SKM-1 (cell line): ENCODE results near the gene CEP70.
"Not testable (repeated sequence)": the region's sequence is repeated elsewhere in the genome, so short reads cannot be mapped to it uniquely, and the experiment has no call there.

Source experiments
- DNase-seq: peaks from one replicate; lab custom pipeline; 2025; ENCODE audit not compliant: unreplicated experiment; lab: John Stamatoyannopoulos, UW

CEP70 gene

GRCh38 chr3:138455801-138456716 is 138.0 kb downstream of the CEP70 start:
- DNase-seq: no peak

- DNase-seq: not testable (repeated sequence)
Observed at GRCh38 chr3:138453940-138454339, 140.1 kb downstream of the CEP70 start.

GRCh38 chr3:138452436-138452835 is 141.6 kb downstream of the CEP70 start:
- no peak for DNase-seq

DNA sequence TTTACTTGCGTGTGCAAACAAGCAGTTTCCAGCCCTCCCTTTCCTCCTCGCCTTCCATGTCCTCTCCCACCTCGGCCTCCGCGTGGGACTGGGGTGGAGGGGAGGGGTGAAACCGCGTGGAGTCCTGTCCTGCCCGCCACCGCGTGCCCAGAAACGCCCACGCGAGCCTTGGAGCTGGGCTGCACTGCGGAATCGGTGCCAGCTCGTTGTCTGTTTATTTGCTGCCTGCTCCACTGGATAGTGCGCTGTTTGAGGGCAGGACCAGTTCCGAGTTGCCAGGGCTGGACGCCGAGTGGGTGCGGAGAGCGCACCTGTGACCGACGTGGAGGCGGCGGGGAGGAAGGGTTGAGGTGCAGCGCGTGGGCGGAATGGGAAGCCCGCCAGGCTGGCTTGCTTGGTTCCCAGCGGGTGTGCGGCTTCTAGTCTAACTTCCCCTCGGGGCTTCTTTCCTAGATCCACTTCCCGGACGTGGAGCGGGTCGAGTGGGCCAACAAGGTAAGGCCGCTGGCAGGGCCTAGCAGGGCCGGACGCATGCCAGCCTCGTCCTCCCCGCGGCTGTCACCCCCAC is 142.4 kb downstream of the CEP70 start:
- DNase-seq: no peak

DNA sequence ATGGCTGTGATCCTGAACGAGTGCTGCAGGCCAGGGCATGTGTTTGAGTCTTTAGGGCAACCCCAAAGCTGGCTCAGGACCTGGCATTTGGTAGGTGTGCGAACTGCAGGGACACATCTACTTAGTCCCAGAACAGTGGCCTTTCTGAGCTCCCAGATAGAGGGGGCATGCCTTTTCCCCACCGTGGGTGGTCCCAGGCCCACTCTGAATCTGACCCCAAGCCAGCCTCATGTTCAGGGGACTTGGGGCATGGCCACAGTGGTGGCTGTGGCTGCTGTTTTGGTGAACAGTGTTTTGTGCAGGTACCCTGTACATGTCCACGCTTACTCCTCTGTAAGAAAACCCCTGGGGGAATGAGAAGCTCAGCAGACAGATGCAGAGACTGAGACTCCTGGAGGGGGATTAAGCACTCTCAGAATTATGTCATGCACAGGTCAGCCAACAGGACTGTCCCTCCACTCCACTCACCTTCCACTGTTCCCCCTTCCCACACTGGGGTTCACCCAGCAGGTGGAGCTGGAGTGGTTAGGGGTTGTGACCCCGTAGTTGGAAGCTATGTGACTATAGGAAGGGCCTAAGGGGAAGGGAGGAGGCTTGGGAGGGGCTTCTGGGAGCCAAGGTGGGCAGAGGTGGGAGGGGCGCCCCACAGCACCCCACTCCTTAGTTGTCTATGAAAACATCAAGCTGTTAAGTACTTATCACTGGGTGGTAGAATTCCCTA is 143.2 kb downstream of the CEP70 start:
- DNase-seq: no peak

GRCh38 chr3:138450181-138450580 is 143.9 kb downstream of the CEP70 start:
- no peak for DNase-seq

- no peak for DNase-seq
Observed at GRCh38 chr3:138449490-138449889, 144.6 kb downstream of the CEP70 start.

DNA sequence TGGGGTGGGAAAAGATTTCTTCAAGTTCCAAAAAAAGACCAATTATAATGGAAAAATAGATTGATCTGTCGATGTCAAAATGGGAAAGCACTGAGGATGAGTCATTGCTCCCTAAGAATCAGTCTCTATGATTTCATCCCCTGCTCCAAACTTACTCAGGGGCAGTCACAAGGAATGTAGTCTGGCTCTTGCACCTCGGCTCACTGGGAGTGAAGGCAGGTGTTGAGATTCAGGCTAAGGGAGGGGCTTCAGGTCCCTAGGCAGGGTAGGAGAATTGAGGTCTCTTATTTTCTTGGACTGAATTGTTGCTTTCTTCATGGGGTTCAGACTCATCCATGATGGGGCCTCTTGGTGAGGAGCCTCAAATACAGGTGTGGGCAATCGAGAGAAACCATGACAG is 145.4 kb downstream of the CEP70 start:
- DNase-seq: no peak

DNA sequence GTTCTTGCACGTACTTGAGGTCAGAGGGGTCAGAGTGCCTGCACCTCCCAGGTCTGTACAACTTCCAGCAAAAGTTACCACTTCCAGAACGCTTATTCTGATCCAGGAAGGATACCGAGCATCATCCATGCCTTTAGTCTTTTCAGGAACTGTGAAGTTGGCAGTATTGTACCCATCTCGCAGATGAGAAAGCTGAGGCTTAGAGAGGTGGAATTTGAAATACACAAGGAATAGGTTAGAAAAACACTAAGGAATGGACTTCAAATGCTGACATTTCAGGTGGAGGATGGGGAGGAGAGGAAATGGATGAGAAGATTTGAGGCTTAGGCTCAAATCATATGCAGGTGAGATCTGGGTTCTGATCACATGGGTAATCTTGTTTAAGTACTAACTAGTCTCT is 148.4 kb downstream of the CEP70 start:
- no peak for DNase-seq

DNA sequence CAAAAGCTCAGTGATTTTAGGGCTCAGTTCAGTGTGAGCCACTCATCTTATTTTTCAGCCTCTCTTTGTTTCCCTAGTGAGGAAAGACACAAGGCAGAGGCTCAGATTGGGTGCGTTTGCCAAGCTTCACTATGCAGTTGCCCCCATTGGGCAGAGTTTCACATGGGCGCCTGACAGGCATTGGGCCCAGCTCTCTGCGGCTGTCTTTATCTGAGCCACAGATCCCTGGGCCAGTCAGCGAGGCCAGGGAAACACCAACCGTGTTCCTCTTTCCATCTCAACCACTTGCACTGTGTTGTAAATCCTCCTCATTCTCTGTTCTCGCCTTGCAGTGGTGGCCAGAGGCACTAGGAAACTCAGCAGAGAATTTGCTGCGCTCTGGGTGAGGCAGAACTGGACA is 148.8 kb downstream of the CEP70 start:
- DNase-seq: no peak
